Peyer's patch (tissue), 4 donors: ENCODE results near the gene KLHL12. TPM values are rescaled to one million over a fixed set of nuclear protein-coding genes. Genes with fewer than 3 reads are reported as not detected.
"Not testable (repeated sequence)": the region's sequence is repeated elsewhere in the genome, so short reads cannot be mapped to it uniquely, and the experiment has no call there.

Source experiments
- DNase-seq, 3 donors: peaks; one replicate each; pipeline ENCODE4 v3.0.0-alpha.2; 2017 to 2019
- H3K27ac ChIP-seq, 4 donors: fragments of 200-600 bp; sonication (generic); one replicate each; pipeline ENCODE4 v1.5.1; 2016 to 2019
- H3K27me3 ChIP-seq, 2 donors: fragments of 200-600 bp; sonication (generic); one replicate each; pipeline ENCODE4 v1.5.1; 2019
- H3K36me3 ChIP-seq, 3 donors: fragments of 200-600 bp; sonication (generic); one replicate each; pipeline ENCODE4 v1.5.1; 2016 to 2019
- H3K4me1 ChIP-seq, 4 donors: fragments of 200-600 bp; sonication (generic); one replicate each; pipeline ENCODE4 v1.5.1; 2016 to 2019
- H3K4me3 ChIP-seq, 4 donors: fragments of 200-600 bp; sonication (generic); 1 replicate in 3 of 4; 2 replicates in 1 of 4; pipeline ENCODE4 v1.5.1; 2016 to 2019; ENCODE audit warnings: mild to moderate bottlenecking in 1 of 4
- H3K9me3 ChIP-seq, 4 donors: fragments of 200-600 bp; sonication (generic); one replicate each; pipeline ENCODE4 v1.5.1; 2016 to 2019; ENCODE audit warnings: mild to moderate bottlenecking in 1 of 4
- POLR2A ChIP-seq, 2 donors: fragments of 450-650 bp; IDR thresholded peaks; one replicate each; pipeline ENCODE4 v1.5.1; 2017; ENCODE audit warnings: antibody characterized with exemption in 2 of 2, mild to moderate bottlenecking in 2 of 2, moderate library complexity in 2 of 2
- total RNA-seq, 4 donors: library from RNA; depleted of rRNA; stranded (reverse); fragments of >200 nt; gene quantifications; one replicate each; pipeline ENCODE4 v1.1.0, GENCODE V29; 2016
- TF ChIP-seq, protein P1 (sequence below), 6 experiments: fragments of 450-650 bp in 4 of 6; fragments of 200-600 bp in 2 of 6; sonication (generic) in 1 of 6; IDR thresholded peaks; one replicate each; pipeline ENCODE4 v1.5.1; 2017 to 2019; ENCODE audit warnings: antibody characterized with exemption in 6 of 6, mild to moderate bottlenecking in 3 of 6, moderate library complexity in 1 of 6

The KLHL12 gene
- total RNA-seq, 4 donors from 2014 or later, result 15.9 to 22.9 (median 18.4) TPM

- Histone ChIP-seq H3K36me3 (peaks cover 0 to 38% (median 0%) of the 10 kb centered on the region in 3 donors), H3K27ac (no peak overlapping the region), H3K4me1 (no peaks in the 10 kb centered on the region), H3K9me3 (no peaks in the 10 kb centered on the region), H3K27me3 (no peaks in the 10 kb centered on the region), H3K4me3 (no peak overlapping the region)
- TF ChIP-seq, protein P1, sequence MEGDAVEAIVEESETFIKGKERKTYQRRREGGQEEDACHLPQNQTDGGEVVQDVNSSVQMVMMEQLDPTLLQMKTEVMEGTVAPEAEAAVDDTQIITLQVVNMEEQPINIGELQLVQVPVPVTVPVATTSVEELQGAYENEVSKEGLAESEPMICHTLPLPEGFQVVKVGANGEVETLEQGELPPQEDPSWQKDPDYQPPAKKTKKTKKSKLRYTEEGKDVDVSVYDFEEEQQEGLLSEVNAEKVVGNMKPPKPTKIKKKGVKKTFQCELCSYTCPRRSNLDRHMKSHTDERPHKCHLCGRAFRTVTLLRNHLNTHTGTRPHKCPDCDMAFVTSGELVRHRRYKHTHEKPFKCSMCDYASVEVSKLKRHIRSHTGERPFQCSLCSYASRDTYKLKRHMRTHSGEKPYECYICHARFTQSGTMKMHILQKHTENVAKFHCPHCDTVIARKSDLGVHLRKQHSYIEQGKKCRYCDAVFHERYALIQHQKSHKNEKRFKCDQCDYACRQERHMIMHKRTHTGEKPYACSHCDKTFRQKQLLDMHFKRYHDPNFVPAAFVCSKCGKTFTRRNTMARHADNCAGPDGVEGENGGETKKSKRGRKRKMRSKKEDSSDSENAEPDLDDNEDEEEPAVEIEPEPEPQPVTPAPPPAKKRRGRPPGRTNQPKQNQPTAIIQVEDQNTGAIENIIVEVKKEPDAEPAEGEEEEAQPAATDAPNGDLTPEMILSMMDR (IDR thresholded peaks at IDR 0.05), result no peak
- TF ChIP-seq POLR2A (IDR thresholded peaks at IDR 0.05), result no peak
- DNase-seq, result no peak
Observed at GRCh38 chr1:202938287-202938925, 11.4 kb upstream of the KLHL12 start.

DNA sequence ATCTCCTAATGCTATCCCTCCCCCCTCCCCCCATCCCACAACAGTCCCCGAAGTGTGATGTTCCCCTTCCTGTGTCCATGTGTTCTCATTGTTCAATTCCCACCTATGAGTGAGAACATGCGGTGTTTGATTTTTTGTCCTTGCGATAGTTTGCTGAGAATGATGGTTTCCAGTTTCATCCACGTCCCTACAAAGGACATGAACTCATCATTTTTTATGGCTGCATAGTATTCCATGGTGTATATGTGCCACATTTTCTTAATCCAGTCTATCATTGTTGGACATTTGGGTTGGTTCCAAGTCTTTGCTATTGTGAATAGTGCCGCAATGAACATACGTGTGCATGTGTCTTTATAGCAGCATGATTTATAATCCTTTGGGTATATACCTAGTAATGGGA lies 9.4 kb upstream of the KLHL12 start:
- peaks cover 0 to 18% (median 0%) of the 10 kb centered on the region in 3 donors for H3K36me3 ChIP-seq
- H3K4me1 ChIP-seq, H3K4me3 ChIP-seq, H3K27ac ChIP-seq, H3K9me3 ChIP-seq, DNase-seq, H3K27me3 ChIP-seq: not testable (repeated sequence)

- Histone ChIP-seq H3K4me1 (no peaks in the 10 kb centered on the region), H3K27me3 (no peaks in the 10 kb centered on the region), H3K9me3 (no peaks in the 10 kb centered on the region), H3K4me3 (no peak overlapping the region), H3K36me3 (peaks cover 0 to 12% (median 0%) of the 10 kb centered on the region in 3 donors), H3K27ac (no peak overlapping the region)
- DNase-seq, result no peak
- TF ChIP-seq POLR2A (IDR thresholded peaks at IDR 0.05), result no peak
- TF ChIP-seq, protein P1 (IDR thresholded peaks at IDR 0.05), result no peak
Observed at GRCh38 chr1:202935844-202936243, 8.8 kb upstream of the KLHL12 start.

GRCh38 chr1:202934755-202935154 lies 7.7 kb upstream of the KLHL12 start:
- TF ChIP-seq POLR2A (IDR thresholded peaks at IDR 0.05), result no peak
- TF ChIP-seq, protein P1 (IDR thresholded peaks at IDR 0.05), result no peak

GRCh38 chr1:202932476-202932875 lies 5.4 kb upstream of the KLHL12 start:
- Histone ChIP-seq H3K4me1 (no peaks in the 10 kb centered on the region), H3K27ac (no peak overlapping the region), H3K36me3 (no peaks in the 10 kb centered on the region), H3K27me3 (no peaks in the 10 kb centered on the region), H3K9me3 (no peaks in the 10 kb centered on the region), H3K4me3 (no peak overlapping the region)
- TF ChIP-seq, protein P1 (IDR thresholded peaks at IDR 0.05), result no peak
- no peak for TF ChIP-seq POLR2A (IDR thresholded peaks at IDR 0.05)
- DNase-seq, result no peak

More at GRCh38 chr1:202934755-202935154, 7.7 kb upstream of the KLHL12 start:
- no peak overlapping the region for H3K27ac ChIP-seq
- H3K4me3 ChIP-seq, result no peak overlapping the region
- H3K4me1 ChIP-seq, result no peaks in the 10 kb centered on the region
- no peaks in the 10 kb centered on the region for H3K9me3 ChIP-seq
- H3K27me3 ChIP-seq, result no peaks in the 10 kb centered on the region
- no peak for DNase-seq
- H3K36me3 ChIP-seq, result peaks cover 0 to 1% (median 0%) of the 10 kb centered on the region in 3 donors

DNA sequence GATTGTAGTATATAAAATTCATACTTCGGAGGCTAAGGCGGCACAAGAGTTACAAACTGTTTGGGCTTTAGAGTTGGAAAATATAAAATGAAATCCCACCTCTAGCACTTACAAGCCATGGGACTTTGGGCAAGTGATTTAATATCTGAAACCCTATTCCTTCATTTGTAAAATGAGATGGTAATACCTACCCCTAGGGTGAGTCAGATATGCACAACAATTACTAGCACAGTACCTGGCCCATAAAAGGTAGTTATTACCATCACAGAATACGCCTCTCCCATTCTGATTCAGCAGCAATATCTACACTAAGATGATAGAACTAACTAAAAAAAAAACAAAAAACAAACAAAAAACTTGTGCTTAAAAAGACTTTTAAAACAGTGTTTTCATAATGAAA lies 3.5 kb downstream of the KLHL12 start:
- H3K27ac ChIP-seq, result no peak overlapping the region
- peaks cover 0 to 20% (median 0%) of the 10 kb centered on the region in 4 donors for H3K4me1 ChIP-seq
- TF ChIP-seq, protein P1 (IDR thresholded peaks at IDR 0.05), result no peak
- TF ChIP-seq POLR2A (IDR thresholded peaks at IDR 0.05), result no peak
- no peak overlapping the region for H3K4me3 ChIP-seq
- H3K27me3 ChIP-seq, result no peaks in the 10 kb centered on the region
- H3K9me3 ChIP-seq, result no peaks in the 10 kb centered on the region
- H3K36me3 ChIP-seq, result peaks cover 0 to 17% (median 0%) of the 10 kb centered on the region in 3 donors
- no peak for DNase-seq
